HL-60 (cell line): ENCODE results near the gene MBNL1.

ENCODE experiments used
- GABPA ChIP-seq: IDR thresholded peaks from 2 replicates; pipeline ENCODE4 v1.6.1; 2012; ENCODE audit warnings: low read depth
- SPI1 ChIP-seq: IDR thresholded peaks from 2 replicates; pipeline ENCODE4 v1.6.1; 2012; ENCODE audit warnings: low read depth, mild to moderate bottlenecking, borderline replicate concordance
- TF ChIP-seq, protein P1 (sequence below): IDR thresholded peaks from one replicate; pipeline ENCODE4 v1.5.1; 2011; ENCODE audit warnings: low read length, control low read depth, inconsistent platforms; ENCODE audit not compliant: insufficient read depth
- TF ChIP-seq, protein P2 (sequence below): IDR thresholded peaks from 2 replicates; pipeline ENCODE4 v1.6.1; 2012; ENCODE audit warnings: low read depth; ENCODE audit not compliant: insufficient replicate concordance

DNA sequence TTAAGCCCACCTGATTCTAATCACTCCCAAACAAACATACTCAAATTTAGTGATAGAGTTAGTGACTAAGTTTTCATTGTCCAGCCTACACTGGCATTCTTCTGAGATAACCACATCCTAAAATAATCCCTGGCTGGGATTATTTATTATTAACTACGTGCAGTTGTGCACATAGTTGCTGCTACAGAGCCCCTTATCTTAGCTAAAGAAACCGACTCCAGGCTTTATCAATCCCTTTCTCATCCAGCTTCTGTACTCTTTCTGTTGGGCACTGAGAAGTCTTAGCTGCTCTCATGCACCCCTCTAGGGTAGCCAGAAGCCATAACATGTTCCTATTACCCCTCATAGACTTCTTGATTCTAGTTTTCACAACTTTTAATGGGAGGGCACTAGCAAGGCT lies 208.7 kb downstream of the MBNL1 start:
- TF ChIP-seq, protein P1, sequence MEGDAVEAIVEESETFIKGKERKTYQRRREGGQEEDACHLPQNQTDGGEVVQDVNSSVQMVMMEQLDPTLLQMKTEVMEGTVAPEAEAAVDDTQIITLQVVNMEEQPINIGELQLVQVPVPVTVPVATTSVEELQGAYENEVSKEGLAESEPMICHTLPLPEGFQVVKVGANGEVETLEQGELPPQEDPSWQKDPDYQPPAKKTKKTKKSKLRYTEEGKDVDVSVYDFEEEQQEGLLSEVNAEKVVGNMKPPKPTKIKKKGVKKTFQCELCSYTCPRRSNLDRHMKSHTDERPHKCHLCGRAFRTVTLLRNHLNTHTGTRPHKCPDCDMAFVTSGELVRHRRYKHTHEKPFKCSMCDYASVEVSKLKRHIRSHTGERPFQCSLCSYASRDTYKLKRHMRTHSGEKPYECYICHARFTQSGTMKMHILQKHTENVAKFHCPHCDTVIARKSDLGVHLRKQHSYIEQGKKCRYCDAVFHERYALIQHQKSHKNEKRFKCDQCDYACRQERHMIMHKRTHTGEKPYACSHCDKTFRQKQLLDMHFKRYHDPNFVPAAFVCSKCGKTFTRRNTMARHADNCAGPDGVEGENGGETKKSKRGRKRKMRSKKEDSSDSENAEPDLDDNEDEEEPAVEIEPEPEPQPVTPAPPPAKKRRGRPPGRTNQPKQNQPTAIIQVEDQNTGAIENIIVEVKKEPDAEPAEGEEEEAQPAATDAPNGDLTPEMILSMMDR = no peak
- TF ChIP-seq, protein P2, sequence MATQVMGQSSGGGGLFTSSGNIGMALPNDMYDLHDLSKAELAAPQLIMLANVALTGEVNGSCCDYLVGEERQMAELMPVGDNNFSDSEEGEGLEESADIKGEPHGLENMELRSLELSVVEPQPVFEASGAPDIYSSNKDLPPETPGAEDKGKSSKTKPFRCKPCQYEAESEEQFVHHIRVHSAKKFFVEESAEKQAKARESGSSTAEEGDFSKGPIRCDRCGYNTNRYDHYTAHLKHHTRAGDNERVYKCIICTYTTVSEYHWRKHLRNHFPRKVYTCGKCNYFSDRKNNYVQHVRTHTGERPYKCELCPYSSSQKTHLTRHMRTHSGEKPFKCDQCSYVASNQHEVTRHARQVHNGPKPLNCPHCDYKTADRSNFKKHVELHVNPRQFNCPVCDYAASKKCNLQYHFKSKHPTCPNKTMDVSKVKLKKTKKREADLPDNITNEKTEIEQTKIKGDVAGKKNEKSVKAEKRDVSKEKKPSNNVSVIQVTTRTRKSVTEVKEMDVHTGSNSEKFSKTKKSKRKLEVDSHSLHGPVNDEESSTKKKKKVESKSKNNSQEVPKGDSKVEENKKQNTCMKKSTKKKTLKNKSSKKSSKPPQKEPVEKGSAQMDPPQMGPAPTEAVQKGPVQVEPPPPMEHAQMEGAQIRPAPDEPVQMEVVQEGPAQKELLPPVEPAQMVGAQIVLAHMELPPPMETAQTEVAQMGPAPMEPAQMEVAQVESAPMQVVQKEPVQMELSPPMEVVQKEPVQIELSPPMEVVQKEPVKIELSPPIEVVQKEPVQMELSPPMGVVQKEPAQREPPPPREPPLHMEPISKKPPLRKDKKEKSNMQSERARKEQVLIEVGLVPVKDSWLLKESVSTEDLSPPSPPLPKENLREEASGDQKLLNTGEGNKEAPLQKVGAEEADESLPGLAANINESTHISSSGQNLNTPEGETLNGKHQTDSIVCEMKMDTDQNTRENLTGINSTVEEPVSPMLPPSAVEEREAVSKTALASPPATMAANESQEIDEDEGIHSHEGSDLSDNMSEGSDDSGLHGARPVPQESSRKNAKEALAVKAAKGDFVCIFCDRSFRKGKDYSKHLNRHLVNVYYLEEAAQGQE = no peak
- TF ChIP-seq GABPA (no peak), SPI1 (no peak)
